ENCODE results near the gene NPIPA5.
A peak's percentile ranks its signal among the peaks of the same experiment; 100 is the strongest.
"Not testable (repeated sequence)": the region's sequence is repeated elsewhere in the genome, so short reads cannot be mapped to it uniquely, and the experiment has no call there.

Gene NPIPA5

DNA sequence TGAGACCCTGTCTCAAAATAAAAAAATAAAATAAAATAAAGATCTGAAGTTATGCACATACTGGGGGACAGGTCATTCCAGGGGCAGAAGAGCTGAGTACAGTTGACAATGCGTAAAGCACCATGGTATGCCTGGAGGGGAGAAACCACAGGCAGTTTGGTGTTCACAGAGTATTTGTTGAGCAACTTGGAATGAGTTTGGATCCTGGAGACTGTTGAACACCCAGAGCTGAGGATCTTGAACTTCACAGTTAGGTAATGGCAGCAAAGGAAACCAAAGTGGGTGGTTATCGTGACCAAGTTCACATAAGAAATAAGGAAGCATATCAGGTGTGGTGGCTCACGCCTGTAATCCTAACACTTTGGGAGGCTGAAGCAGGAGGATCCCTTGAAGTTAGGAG is 26.0 kb upstream of the NPIPA5 start:
- not testable (repeated sequence) for H3K9ac ChIP-seq (ENCODE audit: low read length); H3K4me3 ChIP-seq (ENCODE audit: low read length); H3K9me3 ChIP-seq (ENCODE audit: control insufficient read depth, low read length); H3K36me3 ChIP-seq (ENCODE audit: control insufficient read depth, insufficient read depth, low read length, severe bottlenecking); H3K27me3 ChIP-seq (replicated peaks; ENCODE audit: control insufficient read depth, insufficient read depth, low read length); DNase-seq (ENCODE audit: low read depth); H3K4me1 ChIP-seq (ENCODE audit: control insufficient read depth, insufficient read depth, low read length)

GRCh38 chr16:15403392-15403995 is 25.4 kb upstream of the NPIPA5 start:
- Histone ChIP-seq H3K9ac (ENCODE audit: low read length) (no peak overlapping the region), H3K36me3 (ENCODE audit: control insufficient read depth, insufficient read depth, low read length, severe bottlenecking) (no peaks in the 10 kb centered on the region), H3K4me3 (ENCODE audit: low read length) (no peak overlapping the region), H3K9me3 (ENCODE audit: control insufficient read depth, low read length) (no peaks in the 10 kb centered on the region), H3K27me3 (replicated peaks; ENCODE audit: control insufficient read depth, insufficient read depth, low read length) (no peaks in the 10 kb centered on the region), H3K4me1 (ENCODE audit: control insufficient read depth, insufficient read depth, low read length) (no peaks in the 10 kb centered on the region)
- DNase-seq (ENCODE audit: low read depth): no peak

DNA sequence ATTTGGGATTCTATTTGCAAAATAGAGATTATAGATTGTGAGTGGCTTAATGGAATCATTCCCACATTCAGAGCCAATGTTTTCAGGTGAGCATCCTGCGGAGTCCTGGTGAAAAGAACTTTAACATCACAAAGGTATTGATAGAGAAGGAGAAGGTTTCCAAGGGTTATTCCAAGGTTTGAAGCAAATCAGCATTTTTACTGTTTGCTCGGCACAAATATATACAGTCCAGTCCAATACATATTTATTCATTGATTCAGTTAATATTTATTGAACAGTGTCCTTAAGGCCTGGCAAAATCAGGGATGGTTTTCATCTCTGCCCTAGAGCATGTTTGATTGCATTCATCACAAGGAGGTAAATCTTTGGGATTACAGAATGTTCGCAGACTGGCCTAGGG is 23.9 kb upstream of the NPIPA5 start:
- H3K27me3 ChIP-seq (replicated peaks; ENCODE audit: control insufficient read depth, insufficient read depth, low read length): no peaks in the 10 kb centered on the region
- no peaks in the 10 kb centered on the region for H3K36me3 ChIP-seq (ENCODE audit: control insufficient read depth, insufficient read depth, low read length, severe bottlenecking)

DNA sequence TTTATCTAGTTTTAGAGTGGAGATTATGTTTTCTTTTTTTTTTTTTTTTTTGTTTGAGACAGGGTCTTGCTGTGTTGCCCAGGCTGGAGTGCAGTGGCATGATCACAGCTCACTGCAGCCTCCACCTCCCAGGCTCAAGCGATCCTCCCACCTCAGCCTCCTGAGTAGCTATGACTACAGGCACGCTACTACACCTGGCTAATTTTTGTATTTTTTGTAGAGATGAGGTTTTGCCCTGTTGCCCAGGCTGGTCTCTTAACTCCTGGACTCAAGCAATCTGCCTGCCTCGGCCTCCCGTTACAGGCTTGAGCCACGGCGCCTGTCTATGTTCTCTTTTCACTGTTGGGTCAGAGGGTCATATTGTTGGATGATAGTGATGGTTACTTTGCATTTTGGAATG is 22.2 kb upstream of the NPIPA5 start:
- DNase-seq (ENCODE audit: low read depth); H3K4me1 ChIP-seq (ENCODE audit: control insufficient read depth, insufficient read depth, low read length); H3K9me3 ChIP-seq (ENCODE audit: control insufficient read depth, low read length); H3K36me3 ChIP-seq (ENCODE audit: control insufficient read depth, insufficient read depth, low read length, severe bottlenecking); H3K27me3 ChIP-seq (replicated peaks; ENCODE audit: control insufficient read depth, insufficient read depth, low read length); H3K9ac ChIP-seq (ENCODE audit: low read length); H3K4me3 ChIP-seq (ENCODE audit: low read length): not testable (repeated sequence)

More for the DNA sequence above, 23.9 kb upstream of the NPIPA5 start:
- Histone ChIP-seq H3K4me3 (ENCODE audit: low read length) (no peak overlapping the region), H3K9ac (ENCODE audit: low read length) (no peak overlapping the region), H3K9me3 (ENCODE audit: control insufficient read depth, low read length) (no peaks in the 10 kb centered on the region), H3K4me1 (ENCODE audit: control insufficient read depth, insufficient read depth, low read length) (no peaks in the 10 kb centered on the region)
- no peak for DNase-seq (ENCODE audit: low read depth)

- Histone ChIP-seq H3K9ac (ENCODE audit: low read length) (no peak overlapping the region), H3K36me3 (ENCODE audit: control insufficient read depth, insufficient read depth, low read length, severe bottlenecking) (no peaks in the 10 kb centered on the region), H3K4me3 (ENCODE audit: low read length) (no peak overlapping the region), H3K27me3 (replicated peaks; ENCODE audit: control insufficient read depth, insufficient read depth, low read length) (no peaks in the 10 kb centered on the region), H3K4me1 (ENCODE audit: control insufficient read depth, insufficient read depth, low read length) (no peaks in the 10 kb centered on the region), H3K9me3 (ENCODE audit: control insufficient read depth, low read length) (no peaks in the 10 kb centered on the region)
- DNase-seq (ENCODE audit: low read depth): no peak
Observed at GRCh38 chr16:15399317-15399716, 21.2 kb upstream of the NPIPA5 start.

DNA sequence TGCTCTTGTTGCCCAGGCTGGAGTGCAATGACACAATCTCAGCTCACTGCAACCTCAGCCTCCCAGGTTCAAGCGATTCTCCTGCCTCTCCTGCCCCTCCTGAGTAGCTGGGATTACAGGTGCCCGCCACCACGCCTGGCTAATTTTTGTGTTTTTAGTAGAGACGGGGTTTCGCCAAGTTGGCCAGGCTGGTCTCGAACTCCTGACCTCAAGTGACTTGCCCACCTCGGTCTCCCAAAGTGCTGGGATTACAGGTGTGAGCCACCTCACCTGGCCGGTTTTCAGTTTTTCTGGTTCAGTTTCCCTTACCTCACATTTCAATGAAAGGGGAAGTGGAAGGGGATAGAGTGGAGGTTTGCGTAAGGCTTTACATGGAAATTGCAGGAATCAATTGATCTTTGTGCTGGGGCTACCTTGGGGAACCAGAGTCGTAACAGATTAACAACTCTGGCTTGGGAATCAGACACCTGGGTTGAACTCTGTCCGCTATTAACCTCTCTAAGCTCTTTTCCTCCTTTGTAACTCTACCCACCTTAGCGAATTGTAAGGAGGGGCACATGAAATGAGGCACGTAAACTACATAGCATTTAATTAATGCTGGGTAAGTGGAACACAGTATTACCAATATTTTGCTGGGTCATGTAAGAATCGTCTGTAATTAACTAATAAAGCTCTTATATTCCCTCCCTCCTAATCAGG is 20.7 kb upstream of the NPIPA5 start:
- no peak overlapping the region for H3K4me3 ChIP-seq (ENCODE audit: low read length)
- DNase-seq (ENCODE audit: low read depth): no peak
- H3K9ac ChIP-seq (ENCODE audit: low read length): no peak overlapping the region
- H3K9me3 ChIP-seq (ENCODE audit: control insufficient read depth, low read length): no peaks in the 10 kb centered on the region
- no peaks in the 10 kb centered on the region for H3K27me3 ChIP-seq (replicated peaks; ENCODE audit: control insufficient read depth, insufficient read depth, low read length)
- H3K4me1 ChIP-seq (ENCODE audit: control insufficient read depth, insufficient read depth, low read length): no peaks in the 10 kb centered on the region
- H3K36me3 ChIP-seq (ENCODE audit: control insufficient read depth, insufficient read depth, low read length, severe bottlenecking): no peaks in the 10 kb centered on the region

GRCh38 chr16:15396948-15397594 is 19.0 kb upstream of the NPIPA5 start:
- Histone ChIP-seq H3K36me3 (ENCODE audit: control insufficient read depth, insufficient read depth, low read length, severe bottlenecking) (no peaks in the 10 kb centered on the region), H3K9ac (ENCODE audit: low read length) (no peak overlapping the region), H3K27me3 (replicated peaks; ENCODE audit: control insufficient read depth, insufficient read depth, low read length) (no peaks in the 10 kb centered on the region), H3K9me3 (ENCODE audit: control insufficient read depth, low read length) (no peaks in the 10 kb centered on the region), H3K4me3 (ENCODE audit: low read length) (no peak overlapping the region), H3K4me1 (ENCODE audit: control insufficient read depth, insufficient read depth, low read length) (no peaks in the 10 kb centered on the region)
- DNase-seq (ENCODE audit: low read depth): no peak

DNA sequence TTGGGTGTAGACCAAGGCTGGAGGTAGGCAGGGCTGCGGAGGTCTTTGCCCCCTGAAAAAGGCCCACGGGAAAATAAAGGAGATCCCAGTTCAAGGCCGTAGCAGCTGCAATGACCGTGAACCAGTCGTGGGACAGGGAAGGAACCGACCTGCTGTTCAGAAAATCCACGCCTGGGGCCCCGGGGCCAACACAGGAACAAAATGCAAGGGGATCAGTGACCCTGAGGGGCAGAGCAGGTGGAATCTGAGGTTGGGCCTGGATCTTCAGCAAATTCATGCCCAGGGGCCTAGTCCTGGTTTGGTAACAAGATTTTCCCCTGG is 18.4 kb upstream of the NPIPA5 start:
- DNase-seq (ENCODE audit: low read depth); H3K27me3 ChIP-seq (replicated peaks; ENCODE audit: control insufficient read depth, insufficient read depth, low read length): not testable (repeated sequence)
- peak overlapping the region; percentile 78 for H3K4me3 ChIP-seq (ENCODE audit: low read length)

GRCh38 chr16:15395631-15396508 is 17.8 kb upstream of the NPIPA5 start, which contains the start of gene MPV17L:
Gene MPV17L, plus strand, starts transcription at chr16:15395754. Its CDS starts 144 bp downstream, at chr16:15395898.
- not testable (repeated sequence) for H3K4me1 ChIP-seq (ENCODE audit: control insufficient read depth, insufficient read depth, low read length); H3K27me3 ChIP-seq (replicated peaks; ENCODE audit: control insufficient read depth, insufficient read depth, low read length); H3K9me3 ChIP-seq (ENCODE audit: control insufficient read depth, low read length); H3K36me3 ChIP-seq (ENCODE audit: control insufficient read depth, insufficient read depth, low read length, severe bottlenecking)
- H3K9ac ChIP-seq (ENCODE audit: low read length): peak within 1 kb of the TSS; percentile 75
- peak; percentile 24 for DNase-seq (ENCODE audit: low read depth)
- H3K4me3 ChIP-seq (ENCODE audit: low read length): peak within 1 kb of the TSS; percentile 78

More for the DNA sequence above, 18.4 kb upstream of the NPIPA5 start:
- H3K36me3 ChIP-seq (ENCODE audit: control insufficient read depth, insufficient read depth, low read length, severe bottlenecking); H3K9ac ChIP-seq (ENCODE audit: low read length); H3K9me3 ChIP-seq (ENCODE audit: control insufficient read depth, low read length); H3K4me1 ChIP-seq (ENCODE audit: control insufficient read depth, insufficient read depth, low read length): not testable (repeated sequence)

DNA sequence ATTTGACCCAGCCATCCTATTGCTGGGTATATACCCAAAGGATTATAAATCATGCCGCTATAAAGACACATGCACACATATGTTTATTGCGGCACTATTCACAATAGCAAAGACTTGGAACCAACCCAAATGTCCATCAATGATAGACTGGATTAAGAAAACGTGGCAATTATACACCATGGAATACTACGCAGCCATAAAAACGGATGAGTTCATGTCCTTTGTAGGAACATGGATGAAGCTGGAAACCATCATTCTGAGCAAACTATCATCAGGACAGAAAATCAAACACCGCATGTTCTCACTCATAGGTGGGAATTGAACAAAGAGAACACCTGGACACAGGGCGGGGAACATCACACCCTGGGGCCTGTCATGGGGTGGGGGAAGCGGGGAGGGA is 14.9 kb upstream of the NPIPA5 start:
- H3K4me1 ChIP-seq (ENCODE audit: control insufficient read depth, insufficient read depth, low read length): not testable (repeated sequence)

GRCh38 chr16:15389916-15390315 is 11.8 kb upstream of the NPIPA5 start:
- DNase-seq (ENCODE audit: low read depth); H3K4me3 ChIP-seq (ENCODE audit: low read length); H3K9ac ChIP-seq (ENCODE audit: low read length); H3K9me3 ChIP-seq (ENCODE audit: control insufficient read depth, low read length); H3K27me3 ChIP-seq (replicated peaks; ENCODE audit: control insufficient read depth, insufficient read depth, low read length); H3K4me1 ChIP-seq (ENCODE audit: control insufficient read depth, insufficient read depth, low read length); H3K36me3 ChIP-seq (ENCODE audit: control insufficient read depth, insufficient read depth, low read length, severe bottlenecking): not testable (repeated sequence)

More for the DNA sequence above, 14.9 kb upstream of the NPIPA5 start:
- H3K9me3 ChIP-seq (ENCODE audit: control insufficient read depth, low read length); DNase-seq (ENCODE audit: low read depth); H3K36me3 ChIP-seq (ENCODE audit: control insufficient read depth, insufficient read depth, low read length, severe bottlenecking); H3K9ac ChIP-seq (ENCODE audit: low read length); H3K27me3 ChIP-seq (replicated peaks; ENCODE audit: control insufficient read depth, insufficient read depth, low read length); H3K4me3 ChIP-seq (ENCODE audit: low read length): not testable (repeated sequence)

All from adipocyte (in vitro differentiated cells).